ENCODE data around the gene STARD13. TPM values are rescaled to one million over a fixed set of nuclear protein-coding genes. Genes with fewer than 3 reads are reported as not detected.

Gene STARD13
- total RNA-seq, 1 experiment from 2014 or later, result 4.1 TPM

- no peak for DNase-seq (ENCODE audit: low read depth, low spot score)
- no peak for ATAC-seq
- no peak overlapping the region for H3K4me3 ChIP-seq (replicated peaks in 1 of 2; ENCODE audit: low read depth in 1 of 2, low read length in 2 of 2)
- H3K27me3 ChIP-seq (ENCODE audit: insufficient read depth, low read length), result no peaks in the 10 kb centered on the region
- CTCF ChIA-PET, result no interaction called here
- no peaks in the 10 kb centered on the region for H4K20me1 ChIP-seq (ENCODE audit: insufficient read depth)
- H3K36me3 ChIP-seq (ENCODE audit: control insufficient read depth in 1 of 2, insufficient read depth in 2 of 2, low read length in 2 of 2), result no peaks in the 10 kb centered on the region
- no peak overlapping the region for H2AFZ ChIP-seq (ENCODE audit: low read depth, low read length, poor library complexity, severe bottlenecking)
- TF ChIP-seq POLR2AphosphoS5 (IDR thresholded peaks at IDR 0.05; ENCODE audit: low read depth, low read length), result no peak
- TF ChIP-seq POLR2A (IDR thresholded peaks at IDR 0.05; ENCODE audit: borderline replicate concordance, extremely low read depth, insufficient read depth, insufficient read length), result no peak
- no peak for TF ChIP-seq YY1 (IDR thresholded peaks at IDR 0.05; ENCODE audit: extremely low read depth, insufficient replicate concordance, low read depth, low read length)
- TF ChIP-seq FOSL1 (IDR thresholded peaks at IDR 0.05; ENCODE audit: low read depth), result no peak
- TF ChIP-seq EGR1 (IDR thresholded peaks at IDR 0.05; ENCODE audit: low read depth), result no peak
- TF ChIP-seq REST (IDR thresholded peaks at IDR 0.05; ENCODE audit: low read depth), result no peak
- no peak for TF ChIP-seq TCF7L2 (IDR thresholded peaks at IDR 0.05; ENCODE audit: borderline replicate concordance, extremely low read depth, insufficient read depth, insufficient read length)
- TF ChIP-seq CBX3 (IDR thresholded peaks at IDR 0.05; ENCODE audit: low read depth), result no peak
- no peak for TF ChIP-seq SP1 (IDR thresholded peaks at IDR 0.05; ENCODE audit: low read depth)
- TF ChIP-seq CTCF (IDR thresholded peaks at IDR 0.05 in 2 of 3, conservative IDR thresholded peaks at IDR 0.05 in 1 of 3; ENCODE audit: borderline replicate concordance in 1 of 3, insufficient read depth in 1 of 3, low read depth in 2 of 3, low read length in 2 of 3), result no peak
- no peak for TF ChIP-seq SIN3A (IDR thresholded peaks at IDR 0.05; ENCODE audit: low read depth)
- TF ChIP-seq MAX (IDR thresholded peaks at IDR 0.05), result no peak
- no peak for TF ChIP-seq ZNF274 (IDR thresholded peaks at IDR 0.05; ENCODE audit: low read depth, low read length)
- TF ChIP-seq EZH2phosphoT487 (IDR thresholded peaks at IDR 0.05; ENCODE audit: borderline replicate concordance), result no peak
- no peak for TF ChIP-seq JUND (IDR thresholded peaks at IDR 0.05)
- no peak for TF ChIP-seq ZBTB33 (IDR thresholded peaks at IDR 0.05; ENCODE audit: extremely low read depth, insufficient replicate concordance, low read length)
- TF ChIP-seq ELF1 (IDR thresholded peaks at IDR 0.05; ENCODE audit: borderline replicate concordance, low read depth), result no peak
- BruUV-seq (replicated peaks), result no TSS peak
- intact Hi-C loops (cut with micrococcal nuclease), result no loop called here
- H3K4me2 ChIP-seq (ENCODE audit: low read length), result no peak overlapping the region
- H3K9me3 ChIP-seq (ENCODE audit: control insufficient read depth in 1 of 2, insufficient read depth in 1 of 2, low read depth in 1 of 2, low read length in 2 of 2), result no peaks in the 10 kb centered on the region
- H3K4me1 ChIP-seq (ENCODE audit: control insufficient read depth in 1 of 2, insufficient read depth in 2 of 2, low read length in 2 of 2), result peaks cover 6 to 8% of the 10 kb centered on the region in 2 experiments; a peak in 2 of 4 replicates
- no peak overlapping the region for H3K9ac ChIP-seq (ENCODE audit: low read length)
- no peaks in the 10 kb centered on the region for H3K79me2 ChIP-seq (ENCODE audit: insufficient read depth, low read length)
- H3K9me2 ChIP-seq (ENCODE audit: insufficient read depth), result no peaks in the 10 kb centered on the region
- POLR2A ChIA-PET, result no interaction called here
- RAD21 ChIA-PET (ENCODE audit: low non-redundant PET in 1 of 2, low total read pairs in 2 of 2, uncharacterized antibody in 2 of 2, unreplicated experiment in 2 of 2), result no interaction called here
- no peak overlapping the region for H3K27ac ChIP-seq (ENCODE audit: low read depth, low read length)
These were observed 127.3 kb downstream of the STARD13 start for GRCh38 chr13:33158271-33158670.
